ENCODE measurements around the gene CCDC110.

DNA sequence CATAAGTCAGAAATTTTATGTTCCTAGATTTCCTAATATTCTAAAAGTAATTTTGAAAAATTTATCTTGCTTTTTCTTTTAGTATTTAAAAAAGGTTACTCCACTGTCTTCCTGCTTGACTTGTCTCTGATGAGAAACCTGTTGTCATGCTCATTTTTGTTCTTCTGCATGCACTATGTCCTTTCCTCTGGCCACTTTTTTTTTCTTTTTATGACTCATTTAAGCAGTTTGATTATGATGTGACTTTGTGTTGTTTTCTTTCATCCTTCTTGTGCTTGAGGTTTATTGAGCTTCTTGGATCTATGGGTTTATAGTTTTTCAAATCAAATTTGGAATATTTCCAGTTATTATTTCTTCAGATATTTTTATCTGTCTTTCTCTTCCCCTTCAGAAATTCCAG lies 33.7 kb downstream of the CCDC110 start:
- TF ChIP-seq POLR2AphosphoS5 (IDR thresholded peaks at IDR 0.05; ENCODE audit: low read depth, low read length) (no peak), ZNF274 (IDR thresholded peaks at IDR 0.05; ENCODE audit: low read depth, low read length) (no peak), ATF3 (IDR thresholded peaks at IDR 0.05) (no peak)

All from HCT116 (cell line).